Measurements from ENCODE around the gene SURF4. TPM values are rescaled to one million over a fixed set of nuclear protein-coding genes. Genes with fewer than 3 reads are reported as not detected.

SURF4 gene
- polyA plus RNA-seq, 1 experiment, result 401 TPM

Small RNAs within 50 kb of the gene (small RNA-seq; reads per million reads assigned to genes)
- not detected for gene RF00019 (ENCODE audit: insufficient read length, low read depth, low replicate concordance)
- gene SNORD24 (ENCODE audit: insufficient read length, low read depth, low replicate concordance), result not detected
- gene SNORD36A (ENCODE audit: insufficient read length, low read depth, low replicate concordance), result not detected
- not detected for gene SNORD36B (ENCODE audit: insufficient read length, low read depth, low replicate concordance)
- not detected for gene SNORD36C (ENCODE audit: insufficient read length, low read depth, low replicate concordance)

Other genes starting within 250 kb of the SURF4 start
- 5.0 and 10.3 TPM in 2 replicates for gene GBGT1, start 212.1 kb downstream of the SURF4 start, polyA plus RNA-seq (2011; rRNA removed)
- not detected in 2 replicates for gene OBP2B, start 166.8 kb downstream of the SURF4 start, polyA plus RNA-seq (2011; rRNA removed)
- not detected in 2 replicates for gene ABO, start 100.9 kb downstream of the SURF4 start, polyA plus RNA-seq (2011; rRNA removed)
- 8.4 and 9.4 TPM in 2 replicates for gene SURF6, start 39.9 kb downstream of the SURF4 start, polyA plus RNA-seq (2011; rRNA removed)
- 18.4 and 28.3 TPM in 2 replicates for gene MED22, start 27.9 kb downstream of the SURF4 start, polyA plus RNA-seq (2011; rRNA removed)
- gene RPL7A, start 27.8 kb downstream of the SURF4 start, polyA plus RNA-seq (2011; rRNA removed), result 2,964 and 3,329 TPM in 2 replicates
- 36.0 and 46.1 TPM in 2 replicates for gene SURF1, start 19.6 kb downstream of the SURF4 start, polyA plus RNA-seq (2011; rRNA removed)
- gene SURF2, start 19.5 kb downstream of the SURF4 start, polyA plus RNA-seq (2011; rRNA removed), result 9.0 and 10.0 TPM in 2 replicates
- gene STKLD1, start 306 bp upstream of the SURF4 start, polyA plus RNA-seq (2011; rRNA removed), result 0.70 and 1.2 TPM in 2 replicates
- 22.7 and 24.0 TPM in 2 replicates for gene REXO4, start 42.0 kb upstream of the SURF4 start, polyA plus RNA-seq (2011; rRNA removed)
- 1.3 and 2.4 TPM in 2 replicates for gene ADAMTS13, start 46.3 kb upstream of the SURF4 start, polyA plus RNA-seq (2011; rRNA removed)
- gene CACFD1, start 83.9 kb upstream of the SURF4 start, polyA plus RNA-seq (2011; rRNA removed), result 15.8 and 19.1 TPM in 2 replicates
- 5.1 and 9.0 TPM in 2 replicates for gene SLC2A6, start 103.0 kb upstream of the SURF4 start, polyA plus RNA-seq (2011; rRNA removed)
- gene MYMK, start 148.9 kb upstream of the SURF4 start, polyA plus RNA-seq (2011; rRNA removed), result not detected in 2 replicates
- gene ADAMTSL2, start 158.6 kb upstream of the SURF4 start, polyA plus RNA-seq (2011; rRNA removed), result not detected in 2 replicates
- not detected in 2 replicates for gene FAM163B, start 233.3 kb upstream of the SURF4 start, polyA plus RNA-seq (2011; rRNA removed)